HS-27A (cell line): ENCODE measurements around the gene KCNJ5.

Experiments used
- DNase-seq: peaks from one replicate; pipeline ENCODE4 v3.0.0-alpha.2; 2012; ENCODE audit warnings: low read depth, missing footprints

KCNJ5 gene

GRCh38 chr11:128956401-128957201 lies 65.4 kb downstream of the KCNJ5 start:
- peak; percentile 14 for DNase-seq

- DNase-seq = no peak
Measured at GRCh38 chr11:128957202-128957482, 66.0 kb downstream of the KCNJ5 start.

GRCh38 chr11:128961645-128962044 lies 70.5 kb downstream of the KCNJ5 start:
- DNase-seq = no peak

DNA sequence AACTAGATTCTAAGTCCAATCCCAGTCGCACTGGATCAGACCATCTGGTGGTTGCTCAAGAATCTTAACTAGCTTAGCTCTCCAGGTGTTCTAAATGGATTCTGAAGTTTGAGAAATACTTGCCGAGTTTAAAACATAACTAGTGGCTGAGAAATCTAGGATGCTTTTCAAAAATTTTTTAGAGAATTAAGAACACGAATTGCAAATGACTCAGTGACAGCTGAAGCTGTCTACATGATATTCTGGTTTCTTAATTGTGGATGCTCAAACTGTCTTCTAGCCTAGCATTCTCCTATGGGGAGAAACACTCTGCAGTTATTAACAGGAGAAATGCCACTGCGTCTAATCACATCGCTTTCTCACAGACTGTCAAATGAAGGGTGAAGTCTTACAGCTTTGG lies 71.7 kb downstream of the KCNJ5 start:
- no peak for DNase-seq

GRCh38 chr11:128963744-128964325 lies 72.7 kb downstream of the KCNJ5 start:
- DNase-seq = no peak

DNA sequence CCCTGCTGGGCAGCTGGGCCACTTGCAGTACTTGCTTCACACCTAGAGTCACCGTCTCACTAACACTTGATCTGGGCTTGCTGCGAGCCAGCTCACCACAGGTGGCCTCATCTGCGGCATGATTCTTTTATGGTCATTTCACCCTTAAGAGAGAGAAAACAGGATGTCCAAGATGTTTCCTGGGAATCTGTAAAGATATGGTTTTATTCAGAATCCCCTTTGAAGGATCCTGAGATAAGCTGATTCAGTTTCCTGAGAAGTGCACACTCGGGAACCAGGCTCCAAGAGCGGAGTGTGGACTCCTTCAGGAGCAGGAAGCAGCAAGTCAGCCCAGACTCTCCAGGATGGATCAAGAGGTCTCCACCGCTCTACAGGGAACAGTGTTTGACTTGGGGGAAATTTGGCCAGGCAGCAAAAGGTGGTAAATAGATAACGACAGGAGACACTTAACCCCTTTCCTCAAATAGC lies 73.3 kb downstream of the KCNJ5 start:
- no peak for DNase-seq

- DNase-seq = no peak
Measured at GRCh38 chr11:128965485-128965884, 74.3 kb downstream of the KCNJ5 start.

DNA sequence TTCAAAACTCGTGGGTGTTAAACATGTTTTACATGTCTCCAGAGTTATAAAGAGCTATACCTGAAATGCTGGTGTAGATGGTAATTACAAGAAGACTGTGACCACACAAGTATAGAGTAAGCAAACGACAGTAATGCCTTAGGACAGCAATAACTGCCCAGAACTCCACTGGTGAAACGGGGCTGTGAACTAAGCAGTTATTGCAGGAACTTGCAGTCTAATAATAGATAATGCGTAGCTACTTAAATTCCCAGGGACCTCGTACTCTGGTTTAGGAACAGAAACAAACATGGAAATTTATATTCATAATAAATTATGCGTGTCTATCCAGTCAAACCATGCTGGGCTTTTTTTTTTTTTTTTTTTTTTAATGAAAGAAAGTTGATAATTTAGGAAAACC lies 76.4 kb downstream of the KCNJ5 start:
- no peak for DNase-seq

DNA sequence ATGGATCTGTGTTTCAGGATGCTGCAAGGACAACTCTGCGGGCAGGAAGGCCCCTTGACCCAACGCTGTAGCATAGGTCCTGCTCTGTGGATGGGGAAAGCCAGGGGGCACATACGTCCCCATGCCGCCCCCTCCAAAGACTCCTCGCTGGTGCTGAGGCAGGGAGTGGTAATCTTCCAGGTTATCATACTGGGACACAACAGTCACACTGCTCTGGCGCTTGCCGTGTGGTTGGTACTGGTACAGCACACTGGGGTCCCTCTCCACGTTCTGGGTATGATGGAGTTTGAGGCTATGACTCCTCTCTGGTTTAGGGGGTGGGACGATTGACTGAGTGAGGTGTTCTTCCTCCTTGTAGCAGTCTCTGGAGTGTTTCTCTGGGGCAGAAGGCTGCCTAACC lies 77.8 kb downstream of the KCNJ5 start:
- DNase-seq = no peak
